GM18502 (cell line): Measurements from ENCODE around the gene PPP6C.
"Not testable (repeated sequence)": the region's sequence is repeated elsewhere in the genome, so short reads cannot be mapped to it uniquely, and the experiment has no call there.

Experiments
- ATAC-seq: cut with Tn5 transposase; IDR thresholded peaks from one replicate; pipeline ENCODE4 v1.9.1; 2021; ENCODE audit warnings: mild to moderate bottlenecking; ENCODE audit not compliant: unreplicated experiment, poor library complexity

The PPP6C gene

DNA sequence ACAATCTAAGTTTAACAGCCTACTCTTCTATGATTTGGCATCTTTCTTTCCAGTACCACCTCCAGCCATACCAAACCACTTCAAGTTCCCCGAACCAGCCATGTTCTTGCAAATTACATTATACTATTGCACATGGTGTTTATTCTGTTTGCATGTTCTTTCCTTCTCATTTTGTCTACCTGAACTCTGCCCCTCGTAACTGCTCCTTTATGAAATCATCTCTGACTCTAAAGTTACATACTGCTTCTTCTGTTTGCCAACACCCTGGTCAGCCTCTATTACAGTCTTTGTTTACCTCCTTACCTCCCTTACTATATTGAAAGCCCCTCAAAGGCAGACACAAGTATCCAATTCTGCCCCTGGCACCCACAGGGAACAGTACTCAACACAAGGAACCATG is 6.0 kb downstream of the PPP6C start:
- no peak for ATAC-seq

DNA sequence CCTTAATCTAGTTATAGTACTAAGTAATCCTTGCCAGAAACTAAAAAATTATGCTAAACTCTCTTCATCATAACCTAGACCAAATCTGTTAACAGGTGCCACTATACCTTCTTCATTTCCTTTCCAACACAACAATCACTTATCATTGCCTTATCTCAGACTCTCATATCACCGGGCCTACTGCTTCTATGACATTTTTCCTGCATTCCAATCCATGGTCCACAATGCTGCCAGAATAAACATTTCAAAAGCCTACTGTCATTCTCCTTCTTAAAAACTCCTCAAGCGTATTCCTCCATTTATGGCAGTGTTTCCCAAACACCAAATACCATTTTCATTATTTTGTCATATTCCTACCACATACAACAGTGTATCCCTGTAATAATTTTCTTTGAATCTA is 6.5 kb downstream of the PPP6C start:
- ATAC-seq, result no peak

DNA sequence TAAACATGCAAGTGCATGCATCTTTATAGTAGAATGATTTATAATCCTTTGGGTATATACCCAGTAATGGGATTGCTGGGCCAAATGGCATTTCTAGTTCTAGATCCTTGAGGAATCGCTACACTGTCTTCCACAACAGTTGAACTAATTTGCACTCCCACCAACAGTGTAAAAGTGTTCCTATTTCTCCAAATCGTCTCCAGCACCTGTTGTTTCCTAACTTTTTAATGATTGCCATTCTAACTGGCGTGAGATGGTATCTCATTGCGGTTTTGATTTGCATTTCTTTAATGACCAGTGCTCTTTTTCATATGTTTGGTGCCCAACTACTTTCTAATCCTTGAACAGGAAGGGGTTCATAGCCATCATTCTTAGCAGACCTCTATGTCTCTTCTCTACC is 7.8 kb downstream of the PPP6C start:
- not testable (repeated sequence) for ATAC-seq

DNA sequence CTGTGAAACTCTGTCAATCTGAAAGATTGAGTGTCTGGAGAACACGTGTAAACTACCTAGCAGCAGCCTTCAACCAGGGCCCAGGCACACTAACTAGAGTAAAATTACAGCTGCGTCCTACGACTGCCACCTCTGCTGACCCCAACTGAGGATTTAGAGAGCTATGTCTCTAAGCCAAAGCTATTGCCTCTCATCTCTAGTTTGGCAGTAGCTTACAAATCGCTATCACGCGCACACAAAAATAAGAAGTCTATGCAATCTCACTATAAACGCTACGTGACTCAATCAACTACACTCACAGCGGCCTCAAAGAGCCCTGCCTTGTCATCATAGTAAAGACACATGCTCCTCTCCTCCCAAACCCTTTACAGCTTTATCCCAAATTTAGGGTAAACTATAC is 8.7 kb downstream of the PPP6C start:
- no peak for ATAC-seq

DNA sequence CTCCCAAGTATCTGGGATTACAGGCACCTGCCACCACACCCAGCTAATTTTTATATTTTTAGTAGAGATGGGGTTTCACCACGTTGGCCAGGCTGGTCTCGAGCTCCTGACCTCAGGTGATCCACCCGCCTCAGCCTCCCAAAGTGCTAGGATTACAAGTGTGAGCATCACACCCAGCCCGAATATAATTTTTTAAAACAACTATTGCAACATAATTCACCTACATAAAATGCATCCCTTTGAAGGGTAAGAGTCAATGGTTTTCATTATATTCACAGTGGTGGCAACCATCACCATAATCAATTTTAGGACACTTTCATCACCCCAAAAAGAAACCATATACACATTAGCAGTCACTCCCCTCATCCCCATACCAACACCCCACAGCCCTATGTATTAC is 9.8 kb downstream of the PPP6C start:
- not testable (repeated sequence) for ATAC-seq

DNA sequence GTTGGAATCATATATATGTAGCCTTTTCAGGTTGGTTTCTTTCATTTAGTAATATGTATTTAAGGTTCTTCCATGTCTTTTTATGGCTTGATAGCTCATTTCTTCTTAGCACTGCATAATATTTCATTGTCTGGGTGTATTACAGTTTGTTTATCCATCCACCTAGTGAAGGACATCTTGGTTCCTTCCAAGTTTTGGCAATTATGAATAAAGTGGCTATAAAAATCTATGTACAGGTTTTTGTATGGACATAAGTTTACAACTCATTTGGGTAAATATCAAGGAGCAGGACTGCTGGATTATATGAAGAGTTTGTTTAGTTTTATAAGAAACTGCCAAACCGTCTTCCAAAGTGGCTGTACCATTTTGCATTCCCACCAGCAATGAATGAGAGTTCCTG is 11.7 kb downstream of the PPP6C start:
- no peak for ATAC-seq

DNA sequence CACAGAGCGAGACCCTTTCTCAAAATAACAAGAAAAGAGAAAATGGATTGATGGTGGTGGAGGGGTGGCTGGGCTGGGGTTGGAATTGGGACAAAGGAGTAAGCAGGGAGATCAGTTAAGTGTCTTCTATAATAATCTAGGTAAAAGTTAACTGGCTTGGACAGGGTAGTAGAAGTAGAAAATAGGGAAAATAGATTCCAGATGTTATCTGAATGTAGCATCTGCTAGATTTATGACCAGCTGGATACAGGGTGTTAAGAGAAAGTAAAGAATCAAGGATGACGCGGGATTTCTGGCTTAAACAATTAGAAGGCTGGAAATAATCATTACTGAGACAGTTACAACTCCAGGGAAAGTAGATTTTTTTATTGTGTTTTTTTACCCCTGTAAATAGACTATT is 13.0 kb downstream of the PPP6C start:
- no peak for ATAC-seq

DNA sequence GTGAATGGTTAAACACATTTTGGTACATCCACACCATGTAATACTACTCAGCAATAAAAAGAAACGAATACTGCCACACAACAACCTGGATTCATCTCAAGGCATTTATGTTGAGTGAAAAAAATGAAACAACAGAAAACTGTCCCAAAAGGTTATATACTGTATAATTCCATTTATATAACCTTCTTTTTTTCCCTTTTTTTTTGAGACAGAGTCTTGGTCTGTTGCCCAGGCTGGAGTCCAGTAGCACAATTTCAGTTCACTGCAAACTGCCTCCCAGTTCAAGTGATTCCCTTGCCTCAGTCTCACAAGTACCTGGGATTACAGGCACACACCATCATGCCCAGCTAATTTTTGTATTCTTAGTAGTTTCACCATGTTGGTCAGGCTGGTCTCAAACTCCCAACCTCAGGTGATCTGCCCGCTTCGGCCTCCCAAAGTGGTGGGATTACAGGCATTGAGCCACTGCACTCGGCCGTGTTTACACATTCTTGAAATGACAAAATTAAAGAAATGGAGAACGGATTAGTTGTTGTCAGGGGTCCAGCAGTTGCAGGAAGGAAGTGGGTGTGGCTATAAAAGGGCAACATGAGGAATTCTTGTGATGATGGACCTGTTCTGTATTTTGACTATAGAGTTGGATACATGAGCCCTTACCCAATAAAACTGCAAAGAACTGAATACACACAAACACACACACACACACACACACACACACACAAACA is 17.4 kb downstream of the PPP6C start:
- no peak for ATAC-seq

DNA sequence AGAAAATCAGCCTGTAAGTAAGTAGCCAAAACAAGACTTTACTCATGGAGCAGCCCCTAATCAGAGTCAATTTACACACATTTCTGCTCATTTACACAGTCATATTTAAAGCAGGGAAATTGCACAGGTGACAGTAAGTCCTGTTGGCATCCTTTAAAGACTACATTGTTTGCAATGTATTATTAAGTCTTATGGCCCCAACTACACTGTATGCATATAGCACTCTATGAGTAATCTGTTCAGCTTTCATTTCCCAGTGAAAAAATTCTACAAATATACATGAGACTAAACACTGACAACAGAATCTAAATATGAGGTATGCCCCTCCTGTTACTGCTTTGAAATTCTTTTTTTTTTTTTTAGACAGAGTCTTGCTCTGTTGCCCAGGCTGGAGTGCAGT is 19.7 kb downstream of the PPP6C start:
- ATAC-seq, result no peak

DNA sequence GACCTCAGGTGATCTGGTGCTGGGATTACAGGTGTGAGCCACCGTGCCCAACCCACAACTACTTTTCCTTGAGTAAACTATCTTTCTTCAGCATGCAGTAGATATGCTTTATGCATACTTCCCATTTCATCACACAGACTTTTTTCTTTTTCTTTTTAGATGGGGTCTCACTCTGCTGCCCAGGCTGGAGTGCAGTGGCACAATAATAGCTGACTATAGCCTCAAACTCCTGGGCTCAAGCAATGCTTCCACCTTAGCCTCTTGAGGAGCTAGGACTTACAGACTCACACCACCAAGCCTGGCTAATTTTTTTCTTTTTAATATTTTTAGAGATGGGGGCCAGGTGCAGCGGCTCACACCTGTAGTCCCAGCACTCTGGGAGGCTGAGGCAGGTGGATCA is 22.8 kb downstream of the PPP6C start:
- ATAC-seq, result no peak

DNA sequence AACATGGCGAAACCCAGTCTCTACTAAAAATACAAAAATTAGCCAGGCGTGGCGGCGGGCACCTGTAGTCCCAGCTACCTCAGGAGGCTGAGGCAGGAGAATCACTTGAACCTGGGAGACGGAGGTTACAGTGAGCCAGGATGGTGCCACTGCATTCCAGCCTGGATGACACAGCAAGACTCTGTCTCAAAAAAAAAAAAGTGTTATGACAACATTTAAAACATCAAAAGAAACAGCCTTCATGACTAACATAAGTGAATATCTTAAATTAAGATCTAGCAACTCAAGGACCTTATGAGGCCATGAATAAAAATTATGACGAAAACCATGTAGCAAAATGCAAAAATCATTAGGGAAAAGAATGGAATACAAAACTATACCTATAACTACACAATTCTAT is 26.7 kb downstream of the PPP6C start:
- not testable (repeated sequence) for ATAC-seq

DNA sequence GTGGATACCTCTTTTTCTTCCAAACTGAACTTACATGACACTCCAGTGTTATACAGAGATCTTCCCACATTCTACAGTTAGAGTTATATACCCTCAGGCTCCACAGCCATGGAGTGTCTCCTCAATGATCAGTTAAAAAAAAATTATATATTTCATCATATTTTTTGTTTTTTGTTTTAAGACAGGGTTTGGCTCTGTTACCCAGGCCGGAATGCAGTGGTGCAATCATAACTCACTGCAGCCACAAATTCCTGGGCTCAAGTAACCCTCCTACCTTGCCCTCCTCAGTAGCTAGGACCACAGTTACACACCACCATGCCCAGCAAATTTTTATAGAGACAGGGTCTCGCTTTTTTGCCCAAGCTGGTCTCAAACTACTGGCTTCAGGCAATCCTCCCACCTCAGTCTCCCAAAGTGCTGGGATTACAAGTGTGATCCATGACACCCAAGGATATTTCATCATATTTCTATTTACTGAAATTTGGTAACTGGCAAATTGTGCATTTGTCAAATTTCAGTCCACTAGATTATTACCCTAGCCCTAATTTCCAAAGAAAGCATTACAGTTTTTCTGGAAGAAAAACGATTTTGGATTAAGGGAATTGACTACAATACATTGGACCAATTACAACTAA is 28.2 kb downstream of the PPP6C start:
- ATAC-seq, result no peak

DNA sequence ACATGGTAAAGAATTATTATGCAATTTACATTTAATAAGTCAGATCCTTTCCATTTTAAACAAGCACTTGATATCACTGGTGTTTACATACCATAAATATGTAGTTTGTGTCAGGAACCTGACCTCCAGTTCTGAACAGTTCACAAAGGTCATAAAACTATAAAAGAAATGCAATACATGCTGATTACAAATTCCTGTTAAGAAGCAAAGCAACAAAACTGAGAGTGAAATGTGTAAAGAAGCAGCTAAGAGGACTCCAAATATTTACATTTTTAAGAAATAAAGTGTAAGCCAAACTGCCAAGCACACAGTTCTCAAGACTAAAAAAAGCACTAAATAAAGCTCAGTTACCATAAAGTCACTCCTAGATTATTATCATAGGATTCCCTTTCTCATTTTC is 28.9 kb downstream of the PPP6C start:
- ATAC-seq, result no peak

DNA sequence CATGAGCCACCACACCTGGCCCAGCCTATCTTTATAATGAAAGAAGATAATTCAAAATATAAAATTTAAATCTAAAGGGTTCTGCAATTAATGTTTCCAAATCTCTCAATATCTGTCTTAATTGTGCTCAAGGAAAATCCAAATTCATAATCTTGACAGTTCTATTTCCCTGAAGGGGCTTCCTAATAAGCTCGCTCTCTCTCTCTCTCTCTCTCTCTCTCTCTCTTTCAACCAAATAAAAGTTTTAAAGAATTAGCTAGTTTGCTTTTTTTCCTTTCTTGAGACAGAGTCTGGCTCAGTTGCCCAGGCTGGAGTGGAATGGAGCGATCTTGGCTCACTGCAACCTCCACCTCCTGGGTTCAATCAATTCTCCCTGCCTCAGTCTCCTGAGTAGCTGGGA is 33.1 kb downstream of the PPP6C start:
- no peak for ATAC-seq

DNA sequence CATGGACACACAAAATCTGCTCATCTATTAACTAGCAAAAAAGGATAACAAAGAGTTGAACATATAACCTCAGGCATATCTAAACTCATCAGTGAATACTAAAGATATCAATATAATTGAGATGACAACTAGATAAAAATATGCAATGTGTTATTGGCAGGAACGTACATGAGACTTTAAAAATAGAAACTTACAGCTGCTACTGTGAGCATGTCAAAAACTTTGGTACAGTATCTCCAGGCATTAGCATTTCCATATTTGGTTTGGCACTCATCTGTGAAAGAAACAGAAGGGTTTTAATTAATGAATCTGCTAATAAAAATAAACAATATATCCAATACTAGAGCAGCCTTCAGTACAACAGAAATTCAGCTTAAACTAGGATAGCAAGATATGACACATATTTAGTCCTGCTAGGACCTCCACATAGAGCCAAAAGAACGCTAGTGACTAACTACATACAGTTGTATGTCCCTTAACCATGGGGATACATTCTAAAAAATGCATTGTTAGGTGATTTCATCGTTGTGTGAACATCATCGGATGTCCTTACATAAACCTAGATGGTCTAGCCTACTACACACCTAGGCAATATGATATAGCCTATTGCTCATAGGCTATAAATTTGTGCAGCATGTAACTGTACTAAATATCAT is 35.8 kb downstream of the PPP6C start:
- no peak for ATAC-seq

DNA sequence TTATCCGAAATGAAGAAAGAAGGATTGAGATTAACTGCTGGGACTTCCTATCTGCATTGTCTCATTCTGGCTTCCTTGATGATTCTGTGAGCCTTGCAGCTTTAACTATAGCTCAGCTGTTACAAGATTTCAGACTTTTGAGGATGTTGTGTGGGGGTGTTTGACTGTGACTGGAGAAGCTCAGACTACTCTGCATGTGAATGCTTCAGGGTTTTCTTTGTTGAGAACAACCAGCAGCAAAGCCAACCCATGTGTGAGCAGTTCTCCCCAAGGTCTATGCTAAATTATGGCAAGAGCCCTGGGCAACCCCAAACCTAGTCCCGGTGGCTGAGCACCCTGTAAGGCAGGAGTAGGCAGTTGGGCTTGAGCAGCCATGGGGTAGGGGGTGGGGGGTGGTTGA is 37.9 kb downstream of the PPP6C start:
- ATAC-seq, result no peak

DNA sequence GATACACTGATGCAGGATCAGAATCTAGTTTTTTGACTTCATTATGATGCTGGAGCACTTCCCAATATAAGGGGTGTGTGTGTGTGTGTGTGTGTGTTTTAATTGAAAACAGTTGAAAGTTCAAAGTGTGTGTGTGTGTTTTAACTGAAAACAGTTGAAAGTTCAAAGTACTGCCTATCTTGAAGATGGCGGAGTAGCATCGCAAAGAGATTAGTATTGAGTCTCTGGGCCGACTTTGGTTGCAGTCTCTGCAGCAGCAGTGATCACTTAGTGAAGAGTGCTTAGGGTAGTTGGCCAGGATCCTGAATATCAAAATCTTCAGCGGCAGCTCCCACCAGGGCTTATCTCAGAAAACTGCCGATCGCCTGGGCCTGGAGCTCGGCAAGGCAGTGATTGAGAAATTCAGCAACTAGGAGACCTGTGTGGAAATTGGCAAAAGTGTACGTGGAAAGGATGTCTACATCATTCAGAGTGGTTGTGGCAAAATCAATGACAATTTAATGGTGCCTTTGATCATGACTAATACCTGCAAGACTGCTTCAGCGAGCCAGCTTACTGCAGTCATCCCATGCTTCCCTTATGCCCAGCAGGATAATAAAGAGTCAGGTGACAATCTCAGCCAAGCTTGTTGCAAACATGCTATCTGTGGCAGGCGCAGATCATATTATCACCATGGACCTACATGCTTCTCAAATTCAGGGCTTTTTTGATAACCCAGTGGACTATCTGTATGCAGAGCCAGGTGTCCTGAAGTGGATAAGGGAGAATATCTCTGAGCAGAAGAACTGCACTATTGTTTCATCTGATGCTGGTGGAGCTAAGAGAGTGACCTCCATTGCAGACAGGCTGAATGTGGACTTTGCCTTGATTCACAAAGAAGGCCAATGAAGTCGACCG is 39.0 kb downstream of the PPP6C start:
- no peak for ATAC-seq

DNA sequence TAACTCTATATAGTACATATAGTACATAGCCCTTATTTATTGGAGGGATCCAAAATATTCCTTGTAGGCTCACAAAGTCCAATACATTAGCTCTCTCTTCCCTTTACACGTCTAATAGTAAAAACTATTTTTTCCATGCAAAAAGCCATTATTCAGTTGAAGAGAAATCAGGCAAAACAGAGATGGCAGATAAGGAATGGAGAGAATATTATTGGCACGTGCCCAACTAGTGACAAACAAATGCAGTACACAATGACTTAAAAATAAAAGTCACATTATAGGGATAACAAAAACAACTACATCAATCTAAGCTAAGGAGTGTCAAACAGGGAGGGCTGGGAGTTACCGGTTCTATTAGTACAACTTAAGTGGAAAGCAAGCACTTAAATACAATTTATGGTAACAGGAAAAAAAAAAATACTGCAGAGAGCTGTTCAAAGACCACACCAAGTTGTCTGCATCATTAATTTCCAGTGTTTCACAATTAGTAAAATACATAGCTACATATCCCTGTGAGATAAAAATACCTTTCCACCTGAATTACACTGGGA is 42.1 kb downstream of the PPP6C start:
- ATAC-seq, result no peak

DNA sequence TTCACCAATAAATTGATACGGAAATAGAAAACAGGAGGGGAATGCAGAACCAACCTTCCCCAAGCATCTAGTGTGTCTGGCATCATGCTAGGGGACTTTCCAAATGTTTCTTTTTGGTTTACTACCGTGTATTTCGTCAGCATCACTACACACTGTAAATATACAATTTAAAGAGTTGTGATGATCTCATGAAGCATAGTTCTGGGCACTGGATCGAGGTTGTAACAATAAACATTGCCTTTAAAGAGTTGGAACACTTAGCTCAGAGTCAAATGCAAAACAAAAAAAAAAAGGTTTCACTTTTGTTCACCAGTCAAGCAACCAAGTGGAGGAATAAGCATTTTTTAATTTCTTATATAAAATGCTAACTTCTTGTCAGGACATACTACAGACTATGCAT is 43.4 kb downstream of the PPP6C start:
- ATAC-seq, result no peak

DNA sequence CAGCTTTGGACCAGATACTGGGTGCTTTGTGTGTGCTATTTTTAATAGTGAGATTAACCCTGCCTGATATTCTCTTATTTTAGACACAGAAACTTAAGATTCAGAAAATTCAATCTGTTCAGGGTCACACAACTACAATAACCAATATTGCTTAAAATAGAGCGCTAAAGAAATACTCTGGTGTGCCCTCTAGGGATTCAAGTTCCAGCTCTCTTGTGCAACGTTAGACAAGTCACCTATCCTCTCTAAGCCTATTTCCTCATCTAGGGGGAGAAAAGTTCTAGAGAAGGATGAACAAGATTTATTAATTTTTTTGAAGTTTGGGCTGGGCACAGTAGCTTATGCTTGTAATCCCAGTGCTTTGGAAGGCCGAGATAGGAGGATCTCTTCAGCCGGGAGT is 44.2 kb downstream of the PPP6C start:
- ATAC-seq, result no peak
